SIG-M5 treated with dmso at 0.1 percent for 504 hours (cell line): ENCODE measurements around the gene S100B.
A peak's percentile ranks its signal among the peaks of the same experiment; 100 is the strongest.
"Not testable (repeated sequence)": the region's sequence is repeated elsewhere in the genome, so short reads cannot be mapped to it uniquely, and the experiment has no call there.

Experiments used
- DNase-seq: peaks from one replicate; lab custom pipeline; 2025; ENCODE audit not compliant: unreplicated experiment; lab: John Stamatoyannopoulos, UW

Gene S100B

GRCh38 chr21:46604975-46605766, at the start of gene S100B:
Gene S100B, minus strand, starts transcription at chr21:46605082. Its CDS starts 2,667 bp downstream, at chr21:46602415.
- no peak for DNase-seq

GRCh38 chr21:46651121-46651520, 46.2 kb upstream of the S100B start:
- no peak for DNase-seq

- DNase-seq: no peak
These were observed 45.7 kb upstream of the S100B start for GRCh38 chr21:46650476-46651098.

GRCh38 chr21:46649356-46649755, 44.5 kb upstream of the S100B start:
- no peak for DNase-seq

GRCh38 chr21:46648539-46648938, 43.7 kb upstream of the S100B start:
- DNase-seq: no peak

- DNase-seq: no peak
These were observed 41.8 kb upstream of the S100B start for GRCh38 chr21:46646541-46647154.

GRCh38 chr21:46645840-46646239, 41.0 kb upstream of the S100B start:
- no peak for DNase-seq

GRCh38 chr21:46643379-46644177, 38.7 kb upstream of the S100B start:
- no peak for DNase-seq

- DNase-seq: no peak
These were observed 36.8 kb upstream of the S100B start for GRCh38 chr21:46641656-46642055.

- peak; percentile 42 for DNase-seq
These were observed 34.9 kb upstream of the S100B start for GRCh38 chr21:46639489-46640386.

GRCh38 chr21:46637952-46638746, 33.3 kb upstream of the S100B start:
- peak; percentile 26 for DNase-seq

GRCh38 chr21:46636550-46637285, 31.8 kb upstream of the S100B start:
- no peak for DNase-seq

- DNase-seq: no peak
These were observed 31.3 kb upstream of the S100B start for GRCh38 chr21:46636181-46636512.

GRCh38 chr21:46635324-46636180, 30.7 kb upstream of the S100B start, which contains the start of gene PRMT2:
Gene PRMT2, plus strand, starts transcription at chr21:46635674. Its CDS starts 1,278 bp downstream, at chr21:46636952.
- peak; percentile 96 for DNase-seq

GRCh38 chr21:46634966-46635323, 30.1 kb upstream of the S100B start:
- peak; percentile 92 for DNase-seq

GRCh38 chr21:46634427-46634826, 29.5 kb upstream of the S100B start:
- DNase-seq: no peak

- no peak for DNase-seq
These were observed 28.7 kb upstream of the S100B start for GRCh38 chr21:46633566-46633965.

GRCh38 chr21:46630915-46631314, 26.0 kb upstream of the S100B start:
- DNase-seq: not testable (repeated sequence)
